SJCRH30 (cell line): ENCODE measurements around the gene TRPC3. TPM values are rescaled to one million over a fixed set of nuclear protein-coding genes. Genes with fewer than 3 reads are reported as not detected.

ENCODE experiments used
- DNase-seq, 2 experiments: peaks; one replicate each; pipeline ENCODE4 v3.0.0-alpha.2; 2015 to 2020
- H3K27ac ChIP-seq: fragments of 250-450 bp; sonication (Bioruptor Pico); 2 replicates; pipeline ENCODE4 v1.5.1; 2020; ENCODE audit warnings: mild to moderate bottlenecking, moderate library complexity
- H3K27me3 ChIP-seq: fragments of 250-450 bp; sonication (Bioruptor Pico); 2 replicates; pipeline ENCODE4 v1.5.1; 2020; ENCODE audit warnings: mild to moderate bottlenecking, moderate library complexity
- H3K36me3 ChIP-seq: fragments of 250-450 bp; sonication (Bioruptor Pico); 2 replicates; pipeline ENCODE4 v1.5.1; 2020; ENCODE audit warnings: mild to moderate bottlenecking, moderate library complexity
- H3K4me1 ChIP-seq: fragments of 250-450 bp; sonication (Bioruptor Pico); 2 replicates; pipeline ENCODE4 v1.5.1; 2020; ENCODE audit warnings: mild to moderate bottlenecking, moderate library complexity
- H3K4me3 ChIP-seq: fragments of 250-450 bp; sonication (Bioruptor Pico); 2 replicates; pipeline ENCODE4 v1.5.1; 2020; ENCODE audit warnings: mild to moderate bottlenecking, moderate library complexity
- H3K9me3 ChIP-seq: fragments of 250-450 bp; sonication (Bioruptor Pico); replicated peaks from 2 replicates; pipeline ENCODE4 v1.5.1; 2020; ENCODE audit warnings: mild to moderate bottlenecking, moderate library complexity
- total RNA-seq: library from RNA; depleted of rRNA; stranded (reverse); fragments of >200 nt; shearing (Covaris generic); gene quantifications from 2 replicates; pipeline ENCODE4 v1.2.3, GENCODE V29; 2014; rRNA removed

TRPC3 gene
- total RNA-seq, result 0.46 and 0.89 TPM in 2 replicates

GRCh38 chr4:121951521-121952110 is at the start of gene TRPC3:
Gene TRPC3 (minus strand): TSS chr4:121952060. CDS start chr4:121951680, 380 bp downstream.
- Histone ChIP-seq H3K9me3 (no peaks in the 10 kb centered on the region), H3K4me3 (peak within 1 kb of the TSS; percentile 67), H3K4me1 (no peaks in the 10 kb centered on the region), H3K27ac (no peak within 1 kb of the TSS), H3K27me3 (peaks cover 4% of the 10 kb centered on the region; the same call in 1 of the 2 replicates), H3K36me3 (no peaks in the 10 kb centered on the region)
- DNase-seq, result peak; percentile 56 to 66

- DNase-seq, result no peak
- Histone ChIP-seq H3K4me1 (no peaks in the 10 kb centered on the region), H3K27ac (no peak overlapping the region), H3K4me3 (no peak overlapping the region), H3K27me3 (no peaks in the 10 kb centered on the region), H3K36me3 (no peaks in the 10 kb centered on the region), H3K9me3 (no peaks in the 10 kb centered on the region)
These were observed 49.0 kb upstream of the TRPC3 start for GRCh38 chr4:122000849-122001248.

- H3K4me1 ChIP-seq, result no peaks in the 10 kb centered on the region
- H3K27ac ChIP-seq, result no peak overlapping the region
- DNase-seq, result peak in 1 of 2 experiments; percentile 31
- no peaks in the 10 kb centered on the region for H3K36me3 ChIP-seq
- no peaks in the 10 kb centered on the region for H3K9me3 ChIP-seq
- no peak overlapping the region for H3K4me3 ChIP-seq
- no peaks in the 10 kb centered on the region for H3K27me3 ChIP-seq
These were observed 46.2 kb upstream of the TRPC3 start for GRCh38 chr4:121998024-121998423.

- H3K4me1 ChIP-seq, result no peaks in the 10 kb centered on the region
- no peak for DNase-seq
- no peaks in the 10 kb centered on the region for H3K36me3 ChIP-seq
- no peaks in the 10 kb centered on the region for H3K9me3 ChIP-seq
- H3K27ac ChIP-seq, result no peak overlapping the region
- H3K27me3 ChIP-seq, result no peaks in the 10 kb centered on the region
- no peak overlapping the region for H3K4me3 ChIP-seq
These were observed 44.1 kb upstream of the TRPC3 start for GRCh38 chr4:121995790-121996537.

- no peak overlapping the region for H3K4me3 ChIP-seq
- no peaks in the 10 kb centered on the region for H3K36me3 ChIP-seq
- DNase-seq, result no peak
- no peak overlapping the region for H3K27ac ChIP-seq
- no peaks in the 10 kb centered on the region for H3K4me1 ChIP-seq
- H3K9me3 ChIP-seq, result no peaks in the 10 kb centered on the region
- H3K27me3 ChIP-seq, result no peaks in the 10 kb centered on the region; the same call in 1 of the 2 replicates
These were observed 40.1 kb upstream of the TRPC3 start for GRCh38 chr4:121991968-121992367.

- H3K9me3 ChIP-seq, result no peaks in the 10 kb centered on the region
These were observed 38.6 kb upstream of the TRPC3 start for GRCh38 chr4:121990489-121990888.

GRCh38 chr4:121989715-121990114 is 37.9 kb upstream of the TRPC3 start:
- DNase-seq, result peak in 1 of 2 experiments; percentile 6
- no peaks in the 10 kb centered on the region; the same call in 1 of the 2 replicates for H3K27me3 ChIP-seq
- no peak overlapping the region for H3K4me3 ChIP-seq
- H3K27ac ChIP-seq, result no peak overlapping the region
- no peaks in the 10 kb centered on the region for H3K36me3 ChIP-seq
- H3K4me1 ChIP-seq, result no peaks in the 10 kb centered on the region
- no peaks in the 10 kb centered on the region; the same call in 1 of the 2 replicates for H3K9me3 ChIP-seq

More at GRCh38 chr4:121990489-121990888, 38.6 kb upstream of the TRPC3 start:
- H3K27me3 ChIP-seq, result no peaks in the 10 kb centered on the region; the same call in 1 of the 2 replicates
- no peak for DNase-seq
- no peaks in the 10 kb centered on the region for H3K4me1 ChIP-seq
- no peak overlapping the region for H3K4me3 ChIP-seq
- no peak overlapping the region for H3K27ac ChIP-seq
- no peaks in the 10 kb centered on the region for H3K36me3 ChIP-seq

GRCh38 chr4:121988950-121989349 is 37.1 kb upstream of the TRPC3 start:
- Histone ChIP-seq H3K27ac (no peak overlapping the region), H3K27me3 (no peaks in the 10 kb centered on the region; the same call in 1 of the 2 replicates), H3K4me3 (no peak overlapping the region), H3K9me3 (no peaks in the 10 kb centered on the region; the same call in 1 of the 2 replicates), H3K4me1 (no peaks in the 10 kb centered on the region; the same call in 1 of the 2 replicates), H3K36me3 (no peaks in the 10 kb centered on the region)
- no peak for DNase-seq

- Histone ChIP-seq H3K36me3 (no peaks in the 10 kb centered on the region), H3K4me3 (no peak overlapping the region), H3K9me3 (no peaks in the 10 kb centered on the region; the same call in 1 of the 2 replicates), H3K4me1 (no peaks in the 10 kb centered on the region; the same call in 1 of the 2 replicates), H3K27ac (no peak overlapping the region), H3K27me3 (no peaks in the 10 kb centered on the region)
- no peak for DNase-seq
These were observed 28.8 kb upstream of the TRPC3 start for GRCh38 chr4:121980643-121981042.

GRCh38 chr4:121978172-121978516 is 26.3 kb upstream of the TRPC3 start:
- no peak for DNase-seq
- H3K9me3 ChIP-seq, result no peaks in the 10 kb centered on the region
- no peaks in the 10 kb centered on the region for H3K36me3 ChIP-seq
- no peaks in the 10 kb centered on the region for H3K4me1 ChIP-seq
- H3K27ac ChIP-seq, result no peak overlapping the region
- H3K4me3 ChIP-seq, result no peak overlapping the region
- H3K27me3 ChIP-seq, result no peaks in the 10 kb centered on the region

- H3K36me3 ChIP-seq, result no peaks in the 10 kb centered on the region
- no peaks in the 10 kb centered on the region for H3K27me3 ChIP-seq
- H3K9me3 ChIP-seq, result no peaks in the 10 kb centered on the region
- no peaks in the 10 kb centered on the region for H3K4me1 ChIP-seq
- peak in 1 of 2 experiments; percentile 10 for DNase-seq
- no peak overlapping the region for H3K27ac ChIP-seq
- peak overlapping the region; percentile 18; the same call in 1 of the 2 replicates for H3K4me3 ChIP-seq
These were observed 25.7 kb upstream of the TRPC3 start for GRCh38 chr4:121977251-121978171.

GRCh38 chr4:121975784-121976183 is 23.9 kb upstream of the TRPC3 start:
- Histone ChIP-seq H3K4me1 (no peaks in the 10 kb centered on the region), H3K27me3 (no peaks in the 10 kb centered on the region), H3K27ac (no peak overlapping the region), H3K9me3 (no peaks in the 10 kb centered on the region), H3K36me3 (no peaks in the 10 kb centered on the region), H3K4me3 (no peak overlapping the region)
- no peak for DNase-seq

- Histone ChIP-seq H3K4me1 (no peaks in the 10 kb centered on the region), H3K27ac (no peak overlapping the region), H3K9me3 (no peaks in the 10 kb centered on the region), H3K27me3 (no peaks in the 10 kb centered on the region), H3K4me3 (no peak overlapping the region), H3K36me3 (no peaks in the 10 kb centered on the region)
- no peak for DNase-seq
These were observed 22.0 kb upstream of the TRPC3 start for GRCh38 chr4:121973816-121974215.

GRCh38 chr4:121968859-121969258 is 17.0 kb upstream of the TRPC3 start:
- H3K27me3 ChIP-seq, result no peaks in the 10 kb centered on the region
- H3K27ac ChIP-seq, result no peak overlapping the region
- no peaks in the 10 kb centered on the region for H3K9me3 ChIP-seq
- no peak for DNase-seq
- H3K36me3 ChIP-seq, result no peaks in the 10 kb centered on the region
- no peak overlapping the region for H3K4me3 ChIP-seq
- H3K4me1 ChIP-seq, result no peaks in the 10 kb centered on the region
